GM23338 (cell line): ENCODE data around the gene INPP5A. TPM values are rescaled to one million over a fixed set of nuclear protein-coding genes. Genes with fewer than 3 reads are reported as not detected.

Experiments
- ATAC-seq: fragments of 200-7000 bp; cut with Tn5 transposase; 3 replicates; pipeline ENCODE4 v1.9.1; 2020
- DNase-seq: peaks from one replicate; pipeline ENCODE4 v3.0.0-alpha.2; 2015; ENCODE audit warnings: low spot score
- H2AFZ ChIP-seq: fragments of 200-600 bp; sonication (generic); 2 replicates; pipeline ENCODE4 v1.8.0; 2016; ENCODE audit warnings: antibody characterized with exemption, mild to moderate bottlenecking, moderate library complexity
- H3F3A ChIP-seq: fragments of 200-600 bp; sonication (generic); replicated peaks from 2 replicates; pipeline ENCODE4 v1.8.0; 2017; ENCODE audit warnings: antibody characterized with exemption, mixed run types, low read depth
- H3K27ac ChIP-seq: fragments of 200-600 bp; sonication (generic); 2 replicates; pipeline ENCODE4 v1.6.1; 2016; ENCODE audit warnings: low read depth
- H3K27me3 ChIP-seq: fragments of 200-600 bp; sonication (generic); 2 replicates; pipeline ENCODE4 v1.8.0; 2016; ENCODE audit warnings: mild to moderate bottlenecking, mixed run types, moderate library complexity; ENCODE audit not compliant: insufficient read depth
- H3K36me3 ChIP-seq: fragments of 200-600 bp; sonication (generic); 2 replicates; pipeline ENCODE4 v1.8.0; 2016; ENCODE audit warnings: mild to moderate bottlenecking; ENCODE audit not compliant: insufficient read depth
- H3K4me1 ChIP-seq: fragments of 200-600 bp; sonication (generic); 2 replicates; pipeline ENCODE4 v1.8.0; 2016; ENCODE audit warnings: mild to moderate bottlenecking, moderate library complexity; ENCODE audit not compliant: insufficient read depth
- H3K4me2 ChIP-seq: fragments of 200-600 bp; sonication (generic); 2 replicates; pipeline ENCODE4 v1.7.1; 2017; ENCODE audit warnings: mixed run types
- H3K4me3 ChIP-seq: fragments of 200-600 bp; sonication (generic); 2 replicates; pipeline ENCODE4 v1.6.1; 2016; ENCODE audit warnings: mixed run types
- H3K79me2 ChIP-seq: fragments of 200-600 bp; sonication (generic); replicated peaks from 2 replicates; pipeline ENCODE4 v1.8.0; 2017; ENCODE audit warnings: mild to moderate bottlenecking; ENCODE audit not compliant: insufficient read depth
- H3K9me2 ChIP-seq: fragments of 200-600 bp; sonication (generic); 2 replicates; pipeline ENCODE4 v1.8.0; 2017; ENCODE audit not compliant: insufficient read depth
- H4K20me1 ChIP-seq: fragments of 200-600 bp; sonication (generic); replicated peaks from 2 replicates; pipeline ENCODE4 v1.8.0; 2017; ENCODE audit warnings: mild to moderate bottlenecking; ENCODE audit not compliant: insufficient read depth
- H3K27ac Mint-ChIP-seq: 2 replicates; pipeline ENCODE4 v1.8.0; 2020; ENCODE audit warnings: inconsistent platforms, mild to moderate bottlenecking, moderate library complexity, mixed read lengths
- H3K27me3 Mint-ChIP-seq: 3 replicates; pipeline ENCODE4 v1.8.0; 2022; ENCODE audit warnings: low read depth, mild to moderate bottlenecking, moderate library complexity, mixed read lengths, inconsistent platforms; ENCODE audit not compliant: insufficient read depth, poor library complexity
- H3K36me3 Mint-ChIP-seq: 3 replicates; pipeline ENCODE4 v1.8.0; 2021; ENCODE audit warnings: low read depth, mild to moderate bottlenecking, inconsistent platforms, moderate library complexity, mixed read lengths
- H3K4me1 Mint-ChIP-seq: 3 replicates; pipeline ENCODE4 v1.8.0; 2020; ENCODE audit warnings: mild to moderate bottlenecking, inconsistent platforms, mixed read lengths
- H3K4me3 Mint-ChIP-seq: 3 replicates; pipeline ENCODE4 v1.8.0; 2021; ENCODE audit warnings: moderate library complexity, mild to moderate bottlenecking, inconsistent platforms, mixed read lengths
- H3K9me3 Mint-ChIP-seq: 3 replicates; pipeline ENCODE4 v1.8.0; 2020; ENCODE audit warnings: moderate library complexity, mild to moderate bottlenecking, inconsistent platforms, mixed read lengths
- CREB1 ChIP-seq: fragments of 250-450 bp; sonication (Bioruptor Pico); IDR thresholded peaks from 2 replicates; pipeline ENCODE4 v1.5.0; 2020; ENCODE audit warnings: low read depth, mild to moderate bottlenecking, moderate library complexity
- CTCF ChIP-seq, 2 experiments: fragments of 200-600 bp in 1 of 2; sonication (generic) in 1 of 2; conservative IDR thresholded peaks; 2 replicates each; pipeline versions ENCODE4 v1.5.1 to v1.6.1; 2016 to 2017; ENCODE audit warnings: antibody characterized with exemption in 2 of 2, low read depth in 2 of 2, mild to moderate bottlenecking in 2 of 2, moderate library complexity in 1 of 2
- ETS1 ChIP-seq: IDR thresholded peaks from 2 replicates; pipeline ENCODE4 v1.6.1; 2016; ENCODE audit warnings: antibody characterized with exemption
- EZH2 ChIP-seq: fragments of 200-600 bp; sonication (generic); IDR thresholded peaks from one replicate; pipeline ENCODE4 v1.8.0; 2017; ENCODE audit warnings: antibody characterized with exemption, mild to moderate bottlenecking, low read depth; ENCODE audit not compliant: unreplicated experiment
- EZH2phosphoT487 ChIP-seq: fragments of 200-600 bp; sonication (generic); IDR thresholded peaks from one replicate; pipeline ENCODE4 v1.8.1; 2018; ENCODE audit warnings: antibody characterized with exemption; ENCODE audit not compliant: unreplicated experiment
- JUNB ChIP-seq: IDR thresholded peaks from one replicate; pipeline ENCODE4 v1.6.1; 2016; ENCODE audit warnings: antibody characterized with exemption; ENCODE audit not compliant: unreplicated experiment
- NANOG ChIP-seq: IDR thresholded peaks from 2 replicates; pipeline ENCODE4 v1.6.1; 2016; ENCODE audit warnings: antibody characterized with exemption, borderline replicate concordance
- POLR2AphosphoS5 ChIP-seq: IDR thresholded peaks from 2 replicates; pipeline ENCODE4 v1.6.1; 2016; ENCODE audit warnings: antibody characterized with exemption, low read depth
- REST ChIP-seq: IDR thresholded peaks from one replicate; pipeline ENCODE4 v1.6.1; 2018; ENCODE audit warnings: antibody characterized with exemption; ENCODE audit not compliant: unreplicated experiment
- STAT1 ChIP-seq: IDR thresholded peaks from one replicate; pipeline ENCODE4 v1.6.1; 2016; ENCODE audit warnings: antibody characterized with exemption; ENCODE audit not compliant: unreplicated experiment
- ZNF114 ChIP-seq: fragments of 250-450 bp; sonication (Bioruptor Pico); IDR thresholded peaks from 2 replicates; pipeline ENCODE4 v1.5.0; 2020; ENCODE audit warnings: mild to moderate bottlenecking, moderate library complexity
- ZNF331 ChIP-seq: fragments of 250-450 bp; sonication (Bioruptor Pico); IDR thresholded peaks from 2 replicates; pipeline ENCODE4 v1.5.0; 2020; ENCODE audit warnings: low read depth, mild to moderate bottlenecking, moderate library complexity
- ZNF462 ChIP-seq: fragments of 250-450 bp; sonication (Bioruptor Pico); IDR thresholded peaks from 2 replicates; pipeline ENCODE4 v1.5.0; 2020; ENCODE audit warnings: mild to moderate bottlenecking, moderate library complexity
- polyA plus RNA-seq: library from polyadenylated mRNA; unstranded; fragments of >200 nt; fragmentation: Nextera tagmentation; extraction: Ambion mirVana; gene quantifications from 2 replicates; pipeline ENCODE4 v1.2.1, GENCODE V29; 2016
- total RNA-seq: library from RNA; depleted of rRNA; stranded (reverse); fragments of >200 nt; shearing (Covaris generic); gene quantifications from 2 replicates; pipeline ENCODE4 v1.2.3, GENCODE V29; 2014

INPP5A gene
- total and polyA plus RNA-seq, 2 experiments from 2014 or later = 5.9 to 40.6 TPM

GRCh38 chr10:132538031-132538789 is 623 bp downstream of the INPP5A start:
- H3K4me3 Mint-ChIP-seq = peak overlapping the region; percentile 81
- Histone ChIP-seq H2AFZ (no peak overlapping the region), H4K20me1 (peaks cover 22% of the 10 kb centered on the region)

More at GRCh38 chr10:132538031-132538789, 623 bp downstream of the INPP5A start:
- H3K27me3 ChIP-seq = peaks cover 10% of the 10 kb centered on the region
- H3K4me1 ChIP-seq = peaks cover 14% of the 10 kb centered on the region; the same call in 1 of the 2 replicates
- ATAC-seq (no peak), DNase-seq (no peak)
- no peak overlapping the region for H3K27ac ChIP-seq
- no peaks in the 10 kb centered on the region for H3K36me3 ChIP-seq
- Mint-ChIP-seq H3K27ac (no peak overlapping the region), H3K27me3 (peaks cover 33% of the 10 kb centered on the region), H3K9me3 (no peaks in the 10 kb centered on the region), H3K4me1 (peaks cover 55% of the 10 kb centered on the region), H3K36me3 (no peaks in the 10 kb centered on the region)
- peak overlapping the region; percentile 91 for H3K4me2 ChIP-seq
- no peaks in the 10 kb centered on the region for H3K9me2 ChIP-seq
- peak overlapping the region; percentile 75 for H3K4me3 ChIP-seq
- TF ChIP-seq ZNF331 (CRISPR knock-in tag) = no peak
- no peak for TF ChIP-seq EZH2
- TF ChIP-seq CREB1 (CRISPR knock-in tag) = no peak
- no peak for TF ChIP-seq JUNB
- TF ChIP-seq STAT1 = no peak
- no peak for TF ChIP-seq ZNF462 (CRISPR knock-in tag)
- no peak for TF ChIP-seq CTCF (conservative IDR thresholded peaks at IDR 0.05; ENCODE audit: low read depth in 2 of 2)
- no peak for TF ChIP-seq REST
- no peak for TF ChIP-seq ZNF114 (CRISPR knock-in tag)
- TF ChIP-seq NANOG = no peak
- TF ChIP-seq ETS1 = no peak
- TF ChIP-seq POLR2AphosphoS5 = no peak
- TF ChIP-seq EZH2phosphoT487 = no peak
- peaks cover 39% of the 10 kb centered on the region for H3K79me2 ChIP-seq
- no peaks in the 10 kb centered on the region for H3F3A ChIP-seq
